Liver (tissue), 3 donors: ENCODE measurements around the gene ABT1.

ENCODE experiments used
- ATF3 ChIP-seq: IDR thresholded peaks from 2 replicates; pipeline ENCODE4 v1.6.1; 2016; ENCODE audit warnings: antibody characterized with exemption
- CTCF ChIP-seq: fragments of 150-350 bp; IDR thresholded peaks from 2 replicates; pipeline ENCODE4 v1.5.1; 2017; ENCODE audit warnings: improper control_type of control experiment, low read depth, low read length; ENCODE audit not compliant: missing input control
- EGR1 ChIP-seq, 2 donors: IDR thresholded peaks; 2 replicates each; pipeline ENCODE4 v1.6.1; 2016 to 2018; ENCODE audit warnings: antibody characterized with exemption in 2 of 2, low read depth in 2 of 2
- GABPA ChIP-seq, 2 donors: IDR thresholded peaks in 1 of 2; conservative IDR thresholded peaks in 1 of 2; 2 replicates each; pipeline ENCODE4 v1.6.1; 2016; ENCODE audit warnings: antibody characterized with exemption in 2 of 2, mild to moderate bottlenecking in 1 of 2, moderate library complexity in 1 of 2
- HNF4A ChIP-seq, 2 donors: conservative IDR thresholded peaks; 2 replicates each; pipeline ENCODE4 v1.6.1; 2016; ENCODE audit warnings: antibody characterized with exemption in 2 of 2, mild to moderate bottlenecking in 2 of 2
- JUND ChIP-seq, 2 donors: IDR thresholded peaks; 2 replicates each; pipeline ENCODE4 v1.6.1; 2016; ENCODE audit warnings: antibody characterized with exemption in 2 of 2
- MAX ChIP-seq: IDR thresholded peaks from 2 replicates; pipeline ENCODE4 v1.6.1; 2016; ENCODE audit warnings: antibody characterized with exemption
- REST ChIP-seq: IDR thresholded peaks from 2 replicates; pipeline ENCODE4 v1.6.1; 2016; ENCODE audit warnings: antibody characterized with exemption, mild to moderate bottlenecking
- RXRA ChIP-seq, 2 donors: IDR thresholded peaks; 2 replicates each; pipeline ENCODE4 v1.6.1; 2017 to 2018; ENCODE audit warnings: antibody characterized with exemption in 2 of 2, mild to moderate bottlenecking in 1 of 2
- SP1 ChIP-seq: IDR thresholded peaks from 2 replicates; pipeline ENCODE4 v1.6.1; 2018; ENCODE audit warnings: antibody characterized with exemption, mild to moderate bottlenecking
- TAF1 ChIP-seq: conservative IDR thresholded peaks from 2 replicates; pipeline ENCODE4 v1.6.1; 2016; ENCODE audit warnings: antibody characterized with exemption, mild to moderate bottlenecking
- YY1 ChIP-seq: IDR thresholded peaks from 2 replicates; pipeline ENCODE4 v1.6.1; 2016; ENCODE audit warnings: antibody characterized with exemption, mild to moderate bottlenecking
- ZBTB33 ChIP-seq: IDR thresholded peaks from 2 replicates; pipeline ENCODE4 v1.6.1; 2016; ENCODE audit warnings: antibody characterized with exemption
- donor health status: healthy.
- donor health status: healthy.

GRCh38 chr6:26592649-26593048 is 4.1 kb upstream of the ABT1 start:
- TF ChIP-seq CTCF (no peak), JUND (IDR thresholded peaks at IDR 0.05) (no peak), MAX (no peak), RXRA (IDR thresholded peaks at IDR 0.05) (no peak), SP1 (no peak), HNF4A (conservative IDR thresholded peaks at IDR 0.05) (no peak), GABPA (IDR thresholded peaks at IDR 0.05 in 1 of 2, conservative IDR thresholded peaks at IDR 0.05 in 1 of 2) (no peak), REST (no peak), ZBTB33 (no peak), ATF3 (no peak), TAF1 (no peak), EGR1 (IDR thresholded peaks at IDR 0.05; ENCODE audit: low read depth in 2 of 2) (no peak), YY1 (no peak)
